Hepatocyte (in vitro differentiated cells): ENCODE data around the gene ATP8A2. TPM values are rescaled to one million over a fixed set of nuclear protein-coding genes. Genes with fewer than 3 reads are reported as not detected.

Experiments used
- DNase-seq: peaks from one replicate; pipeline ENCODE4 v3.0.0-alpha.2; 2016; ENCODE audit warnings: low spot score
- H2AFZ ChIP-seq: fragments of 200-600 bp; sonication (generic); 2 replicates; pipeline ENCODE4 v1.6.0; 2016; ENCODE audit warnings: antibody characterized with exemption, mild to moderate bottlenecking
- H3K27ac ChIP-seq: fragments of 200-600 bp; sonication (generic); 2 replicates; pipeline ENCODE4 v1.5.1; 2016; ENCODE audit warnings: mild to moderate bottlenecking
- H3K27me3 ChIP-seq: fragments of 200-600 bp; sonication (generic); 2 replicates; pipeline ENCODE4 v1.6.1; 2016
- H3K36me3 ChIP-seq: fragments of 200-600 bp; sonication (generic); replicated peaks from 2 replicates; pipeline ENCODE4 v1.5.1; 2016; ENCODE audit warnings: low read depth; ENCODE audit not compliant: insufficient read depth
- H3K4me1 ChIP-seq: fragments of 200-600 bp; sonication (generic); 2 replicates; pipeline ENCODE4 v1.5.1; 2016; ENCODE audit warnings: mild to moderate bottlenecking, moderate library complexity; ENCODE audit not compliant: insufficient read depth
- H3K4me2 ChIP-seq: fragments of 200-600 bp; sonication (generic); 2 replicates; pipeline ENCODE4 v1.6.0; 2016
- H3K4me3 ChIP-seq: fragments of 200-600 bp; sonication (generic); 2 replicates; pipeline ENCODE4 v1.5.1; 2016; ENCODE audit warnings: mild to moderate bottlenecking
- H3K79me2 ChIP-seq: fragments of 200-600 bp; sonication (generic); 2 replicates; pipeline ENCODE4 v1.6.0; 2017; ENCODE audit warnings: mild to moderate bottlenecking
- H3K9me2 ChIP-seq: fragments of 200-600 bp; sonication (generic); replicated peaks from 2 replicates; pipeline ENCODE4 v1.6.0; 2017; ENCODE audit warnings: mild to moderate bottlenecking; ENCODE audit not compliant: insufficient read depth
- H3K9me3 ChIP-seq: fragments of 200-600 bp; sonication (generic); 2 replicates; pipeline ENCODE4 v1.5.1; 2016; ENCODE audit warnings: low read depth, mild to moderate bottlenecking
- H4K20me1 ChIP-seq: fragments of 200-600 bp; sonication (generic); 2 replicates; pipeline ENCODE4 v1.6.0; 2016; ENCODE audit warnings: mild to moderate bottlenecking; ENCODE audit not compliant: insufficient read depth, poor library complexity, severe bottlenecking
- EZH2 ChIP-seq: fragments of 200-600 bp; sonication (generic); IDR thresholded peaks from 2 replicates; pipeline ENCODE4 v1.6.1; 2016; ENCODE audit warnings: antibody characterized with exemption, mild to moderate bottlenecking, borderline replicate concordance
- EZH2phosphoT487 ChIP-seq: fragments of 200-600 bp; sonication (generic); IDR thresholded peaks from one replicate; pipeline ENCODE4 v1.6.1; 2018; ENCODE audit warnings: antibody characterized with exemption, mild to moderate bottlenecking, low read depth, moderate library complexity; ENCODE audit not compliant: unreplicated experiment, severe bottlenecking
- WGBS: methylation state at CpG from one replicate; pipeline ENCODE4 v1.1.6; 2016; ENCODE audit warnings: low lambda C conversion rate; ENCODE audit errors: missing lambda C conversion rate; 5-methylcytosine and 5-hydroxymethylcytosine counted together
- polyA plus RNA-seq: library from polyadenylated mRNA; unstranded; fragments of >200 nt; fragmentation: Nextera tagmentation; extraction: Ambion mirVana; gene quantifications from 2 replicates; pipeline ENCODE4 v1.2.1, GENCODE V29; 2016
- total RNA-seq: library from RNA; depleted of rRNA; stranded (reverse); fragments of >200 nt; gene quantifications from 2 replicates; pipeline ENCODE4 v1.2.3, GENCODE V29; 2014
- TF ChIP-seq, protein P1 (sequence below): fragments of 200-600 bp; sonication (generic); IDR thresholded peaks from 2 replicates; pipeline ENCODE4 v1.5.1; 2016; ENCODE audit warnings: antibody characterized with exemption, mild to moderate bottlenecking; ENCODE audit not compliant: poor library complexity

The ATP8A2 gene
- total and polyA plus RNA-seq, 2 experiments from 2014 or later, result 2.1 to 3.1 TPM

DNA sequence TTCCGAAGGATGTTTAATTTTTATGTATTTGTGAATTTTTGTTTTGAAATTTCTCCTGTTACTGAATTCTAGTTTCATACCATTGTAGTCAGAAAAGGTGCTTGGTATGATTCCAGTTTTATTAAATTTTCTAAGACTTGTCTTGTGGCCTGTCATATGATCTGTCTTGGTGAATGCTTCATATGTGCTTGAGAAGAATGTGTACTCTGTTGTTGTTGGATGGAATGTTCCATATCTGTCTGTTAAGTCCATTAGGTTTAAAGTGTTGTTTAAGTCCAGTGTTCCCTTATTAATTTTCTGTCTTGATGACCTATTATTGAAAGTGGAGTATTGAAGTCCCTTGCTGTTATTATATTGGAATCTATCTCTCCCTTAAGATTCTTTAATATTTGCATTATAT lies 273.9 kb downstream of the ATP8A2 start:
- Histone ChIP-seq H2AFZ (no peak overlapping the region), H3K36me3 (no peaks in the 10 kb centered on the region), H3K9me2 (no peaks in the 10 kb centered on the region), H3K27me3 (no peaks in the 10 kb centered on the region), H3K4me2 (no peak overlapping the region), H4K20me1 (no peaks in the 10 kb centered on the region), H3K27ac (no peak overlapping the region), H3K9me3 (no peaks in the 10 kb centered on the region), H3K4me3 (no peak overlapping the region), H3K79me2 (no peaks in the 10 kb centered on the region), H3K4me1 (no peaks in the 10 kb centered on the region)
- no peak for DNase-seq
- WGBS, result 91% methylated on average over 1 of the region's 1 CpG
- TF ChIP-seq EZH2, result no peak
- TF ChIP-seq, protein P1, sequence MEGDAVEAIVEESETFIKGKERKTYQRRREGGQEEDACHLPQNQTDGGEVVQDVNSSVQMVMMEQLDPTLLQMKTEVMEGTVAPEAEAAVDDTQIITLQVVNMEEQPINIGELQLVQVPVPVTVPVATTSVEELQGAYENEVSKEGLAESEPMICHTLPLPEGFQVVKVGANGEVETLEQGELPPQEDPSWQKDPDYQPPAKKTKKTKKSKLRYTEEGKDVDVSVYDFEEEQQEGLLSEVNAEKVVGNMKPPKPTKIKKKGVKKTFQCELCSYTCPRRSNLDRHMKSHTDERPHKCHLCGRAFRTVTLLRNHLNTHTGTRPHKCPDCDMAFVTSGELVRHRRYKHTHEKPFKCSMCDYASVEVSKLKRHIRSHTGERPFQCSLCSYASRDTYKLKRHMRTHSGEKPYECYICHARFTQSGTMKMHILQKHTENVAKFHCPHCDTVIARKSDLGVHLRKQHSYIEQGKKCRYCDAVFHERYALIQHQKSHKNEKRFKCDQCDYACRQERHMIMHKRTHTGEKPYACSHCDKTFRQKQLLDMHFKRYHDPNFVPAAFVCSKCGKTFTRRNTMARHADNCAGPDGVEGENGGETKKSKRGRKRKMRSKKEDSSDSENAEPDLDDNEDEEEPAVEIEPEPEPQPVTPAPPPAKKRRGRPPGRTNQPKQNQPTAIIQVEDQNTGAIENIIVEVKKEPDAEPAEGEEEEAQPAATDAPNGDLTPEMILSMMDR, result no peak
- TF ChIP-seq EZH2phosphoT487, result no peak

DNA sequence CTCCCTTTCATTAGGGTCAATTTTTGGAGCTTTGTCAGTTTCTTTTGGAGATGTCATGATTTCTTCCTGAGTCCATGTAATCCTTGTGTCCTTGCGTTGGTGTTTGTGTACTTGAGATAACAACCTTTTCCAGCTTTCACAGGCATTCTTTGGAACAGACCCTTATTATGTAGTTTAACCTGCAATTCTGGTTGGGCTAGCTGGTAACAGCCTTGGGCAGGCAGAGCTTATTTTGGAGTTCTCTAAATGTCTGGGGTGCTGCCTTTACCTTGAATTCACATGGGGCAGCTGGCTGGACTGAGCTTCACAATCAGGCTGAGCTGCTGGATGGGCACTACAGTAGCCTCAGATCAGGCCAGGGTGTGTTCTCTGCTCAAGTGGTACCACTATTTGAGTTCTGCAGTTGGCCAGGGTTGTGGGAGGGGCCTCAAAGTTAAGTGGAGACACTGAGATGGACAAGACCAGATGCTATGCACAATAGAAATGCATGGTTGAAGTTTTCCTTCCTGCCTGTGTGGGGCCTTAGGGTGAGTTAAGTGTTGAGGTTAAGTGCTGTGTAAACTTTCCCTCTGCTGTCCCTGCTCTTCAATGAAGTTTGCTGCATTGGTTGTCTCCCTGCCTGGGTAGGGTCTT lies 277.3 kb downstream of the ATP8A2 start:
- Histone ChIP-seq H3K4me3 (no peak overlapping the region), H3K4me2 (no peak overlapping the region), H3K4me1 (no peaks in the 10 kb centered on the region), H3K27ac (no peak overlapping the region), H3K79me2 (no peaks in the 10 kb centered on the region), H3K27me3 (no peaks in the 10 kb centered on the region), H2AFZ (no peak overlapping the region), H3K9me2 (no peaks in the 10 kb centered on the region), H3K9me3 (no peaks in the 10 kb centered on the region), H4K20me1 (no peaks in the 10 kb centered on the region), H3K36me3 (no peaks in the 10 kb centered on the region)
- WGBS, result 45% methylated on average over 1 of the region's 1 CpG
- TF ChIP-seq EZH2phosphoT487, result no peak
- TF ChIP-seq, protein P1, result no peak
- no peak for TF ChIP-seq EZH2
- DNase-seq, result no peak

DNA sequence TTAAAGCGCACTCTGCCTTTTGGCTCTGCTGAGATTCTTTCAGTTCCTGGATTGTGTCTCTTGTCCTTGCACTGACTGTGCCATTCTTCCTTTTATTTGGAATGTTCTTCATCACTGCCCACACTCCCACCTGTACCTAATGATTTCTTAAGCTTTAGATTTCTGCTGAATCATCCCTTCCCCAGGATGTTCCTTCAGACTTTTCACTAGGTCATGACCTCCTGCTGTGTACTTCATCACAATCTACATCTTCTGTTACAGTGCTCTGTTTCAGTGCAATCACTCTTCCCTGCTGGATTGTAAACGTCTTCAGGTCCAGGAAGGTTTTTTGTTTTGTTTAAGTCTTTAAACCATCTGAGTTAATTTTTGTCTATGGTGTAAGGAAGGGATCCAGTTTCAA lies 281.0 kb downstream of the ATP8A2 start:
- Histone ChIP-seq H3K4me2 (no peak overlapping the region), H3K9me2 (no peaks in the 10 kb centered on the region), H3K4me3 (no peak overlapping the region), H3K27me3 (no peaks in the 10 kb centered on the region), H3K79me2 (no peaks in the 10 kb centered on the region), H4K20me1 (no peaks in the 10 kb centered on the region), H2AFZ (no peak overlapping the region), H3K9me3 (no peaks in the 10 kb centered on the region), H3K27ac (no peak overlapping the region), H3K4me1 (no peaks in the 10 kb centered on the region), H3K36me3 (no peaks in the 10 kb centered on the region)
- no peak for DNase-seq
- WGBS, result 48% methylated on average over 2 of the region's 2 CpGs
- no peak for TF ChIP-seq EZH2phosphoT487

DNA sequence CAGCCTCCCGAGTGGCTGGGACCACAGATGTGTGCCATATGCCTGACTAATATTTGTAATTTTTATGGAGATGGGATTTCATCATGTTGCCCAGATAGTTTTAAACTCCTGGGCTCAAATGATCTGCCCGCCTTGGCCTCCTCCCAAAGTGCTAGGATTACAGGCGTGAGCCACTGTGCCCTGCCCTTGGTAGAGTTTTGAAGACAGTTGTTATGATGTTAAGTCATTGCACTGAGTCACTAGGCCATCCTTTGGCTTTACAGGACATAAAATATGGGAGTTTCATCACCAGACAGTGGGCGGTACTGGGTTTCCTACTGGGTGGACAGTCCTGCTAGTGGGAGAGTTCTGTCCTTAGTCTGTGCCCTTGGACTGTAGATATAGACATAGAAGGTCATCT lies 282.5 kb downstream of the ATP8A2 start:
- Histone ChIP-seq H3K27ac (no peak overlapping the region), H3K9me2 (no peaks in the 10 kb centered on the region), H3K9me3 (no peaks in the 10 kb centered on the region), H3K79me2 (no peaks in the 10 kb centered on the region), H2AFZ (no peak overlapping the region), H3K36me3 (no peaks in the 10 kb centered on the region), H3K27me3 (no peaks in the 10 kb centered on the region), H4K20me1 (no peaks in the 10 kb centered on the region), H3K4me3 (no peak overlapping the region), H3K4me2 (no peak overlapping the region), H3K4me1 (no peaks in the 10 kb centered on the region)
- TF ChIP-seq EZH2, result no peak
- TF ChIP-seq EZH2phosphoT487, result no peak
- TF ChIP-seq, protein P1, result no peak
- WGBS, result 91% methylated on average over 4 of the region's 4 CpGs
- DNase-seq, result no peak
